HG02759 (cell line): ENCODE measurements around the gene PALD1.

Experiments
- ATAC-seq: cut with Tn5 transposase; IDR thresholded peaks from one replicate; pipeline ENCODE4 v1.9.1; 2021; ENCODE audit warnings: mild to moderate bottlenecking, moderate library complexity; ENCODE audit not compliant: unreplicated experiment

Gene PALD1

GRCh38 chr10:70551971-70552422 is 73.4 kb downstream of the PALD1 start:
- ATAC-seq: no peak

GRCh38 chr10:70552586-70552985 is 74.0 kb downstream of the PALD1 start:
- ATAC-seq: no peak

- no peak for ATAC-seq
Measured at GRCh38 chr10:70555371-70555770, 76.8 kb downstream of the PALD1 start.

- no peak for ATAC-seq
Measured at GRCh38 chr10:70557086-70557845, 78.7 kb downstream of the PALD1 start.

- ATAC-seq: no peak
Measured at GRCh38 chr10:70557876-70558275, 79.3 kb downstream of the PALD1 start.

- no peak for ATAC-seq
Measured at GRCh38 chr10:70558295-70558694, 79.7 kb downstream of the PALD1 start.

GRCh38 chr10:70558871-70559810 is 80.6 kb downstream of the PALD1 start:
- peak; percentile 73 for ATAC-seq

- no peak for ATAC-seq
Measured at GRCh38 chr10:70559861-70560260, 81.3 kb downstream of the PALD1 start.

- no peak for ATAC-seq
Measured at GRCh38 chr10:70560511-70560941, 82.0 kb downstream of the PALD1 start.

- ATAC-seq: no peak
Measured at GRCh38 chr10:70561070-70561469, 82.5 kb downstream of the PALD1 start.

GRCh38 chr10:70561558-70561957 is 83.0 kb downstream of the PALD1 start:
- no peak for ATAC-seq

GRCh38 chr10:70562036-70562755 is 83.6 kb downstream of the PALD1 start:
- ATAC-seq: no peak

- no peak for ATAC-seq
Measured at GRCh38 chr10:70563230-70563629, 84.7 kb downstream of the PALD1 start.

GRCh38 chr10:70564113-70564725 is 85.7 kb downstream of the PALD1 start:
- no peak for ATAC-seq

GRCh38 chr10:70564901-70565351 is 86.4 kb downstream of the PALD1 start:
- ATAC-seq: no peak

GRCh38 chr10:70565556-70566514 is 87.3 kb downstream of the PALD1 start:
- ATAC-seq: no peak

GRCh38 chr10:70566515-70567290 is 88.1 kb downstream of the PALD1 start:
- ATAC-seq: no peak

- ATAC-seq: no peak
Measured at GRCh38 chr10:70567603-70568002, 89.0 kb downstream of the PALD1 start.

GRCh38 chr10:70568113-70568512 is 89.5 kb downstream of the PALD1 start:
- ATAC-seq: no peak
